22Rv1 (cell line): ENCODE measurements around the gene RIC1.

Experiments
- H3K27ac ChIP-seq: fragments of 450-650 bp; 2 replicates; pipeline ENCODE4 v1.5.1; 2017
- ZFX ChIP-seq: fragments of 450-650 bp; IDR thresholded peaks from 2 replicates; pipeline ENCODE4 v1.6.1; 2017; ENCODE audit warnings: antibody characterized with exemption, borderline replicate concordance
- TF ChIP-seq, protein P1 (sequence below): fragments of 450-650 bp; IDR thresholded peaks from 2 replicates; pipeline ENCODE4 v1.5.1; 2017; ENCODE audit warnings: mild to moderate bottlenecking

The RIC1 gene

GRCh38 chr9:5631026-5631425, 2.1 kb downstream of the RIC1 start:
- no peak overlapping the region for H3K27ac ChIP-seq

DNA sequence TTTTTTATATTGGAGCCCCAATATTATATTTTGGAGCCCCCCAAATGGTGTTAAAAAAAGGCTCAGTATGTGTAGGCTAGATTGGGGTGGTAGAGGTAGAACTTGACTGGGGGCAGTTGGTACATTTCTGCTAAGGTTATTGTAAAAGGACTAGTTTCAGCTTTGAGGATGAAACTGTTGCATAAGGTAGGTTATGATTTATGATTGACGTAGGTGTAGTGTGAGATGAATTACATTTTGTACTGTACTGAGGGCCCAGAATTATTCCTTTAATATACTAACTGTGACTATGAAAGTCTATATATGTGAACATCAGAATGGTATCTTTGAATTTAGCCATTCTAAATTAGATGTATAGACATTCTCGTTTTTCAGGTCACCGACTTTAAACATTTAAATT, 3.6 kb downstream of the RIC1 start:
- TF ChIP-seq, protein P1, sequence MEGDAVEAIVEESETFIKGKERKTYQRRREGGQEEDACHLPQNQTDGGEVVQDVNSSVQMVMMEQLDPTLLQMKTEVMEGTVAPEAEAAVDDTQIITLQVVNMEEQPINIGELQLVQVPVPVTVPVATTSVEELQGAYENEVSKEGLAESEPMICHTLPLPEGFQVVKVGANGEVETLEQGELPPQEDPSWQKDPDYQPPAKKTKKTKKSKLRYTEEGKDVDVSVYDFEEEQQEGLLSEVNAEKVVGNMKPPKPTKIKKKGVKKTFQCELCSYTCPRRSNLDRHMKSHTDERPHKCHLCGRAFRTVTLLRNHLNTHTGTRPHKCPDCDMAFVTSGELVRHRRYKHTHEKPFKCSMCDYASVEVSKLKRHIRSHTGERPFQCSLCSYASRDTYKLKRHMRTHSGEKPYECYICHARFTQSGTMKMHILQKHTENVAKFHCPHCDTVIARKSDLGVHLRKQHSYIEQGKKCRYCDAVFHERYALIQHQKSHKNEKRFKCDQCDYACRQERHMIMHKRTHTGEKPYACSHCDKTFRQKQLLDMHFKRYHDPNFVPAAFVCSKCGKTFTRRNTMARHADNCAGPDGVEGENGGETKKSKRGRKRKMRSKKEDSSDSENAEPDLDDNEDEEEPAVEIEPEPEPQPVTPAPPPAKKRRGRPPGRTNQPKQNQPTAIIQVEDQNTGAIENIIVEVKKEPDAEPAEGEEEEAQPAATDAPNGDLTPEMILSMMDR, result no peak
- TF ChIP-seq ZFX, result no peak
- no peak overlapping the region for H3K27ac ChIP-seq

More at GRCh38 chr9:5631026-5631425, 2.1 kb downstream of the RIC1 start:
- TF ChIP-seq, protein P1, result no peak
- TF ChIP-seq ZFX, result no peak

- no peak for TF ChIP-seq ZFX
- TF ChIP-seq, protein P1, result no peak
- H3K27ac ChIP-seq, result no peak overlapping the region
Observed at GRCh38 chr9:5633243-5633642, 4.3 kb downstream of the RIC1 start.

DNA sequence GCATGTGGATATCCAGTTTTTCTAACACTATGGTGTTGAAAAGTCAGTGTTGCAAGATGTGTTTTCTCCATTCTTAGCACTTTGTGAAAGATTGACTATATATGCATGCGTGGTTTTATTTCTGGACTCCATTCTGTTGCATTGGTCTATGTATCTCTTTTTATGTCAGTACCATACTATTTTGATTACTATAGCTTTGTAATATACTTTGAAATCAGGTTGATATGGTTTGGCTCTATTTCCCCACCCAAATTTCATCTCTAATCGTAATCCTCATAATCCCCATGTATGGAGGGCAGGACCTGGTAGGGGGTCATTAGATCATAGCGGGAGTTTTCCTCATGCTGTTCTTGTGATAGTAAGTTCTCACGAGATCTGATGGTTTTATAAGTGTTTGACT, 6.5 kb downstream of the RIC1 start:
- H3K27ac ChIP-seq, result no peak overlapping the region
- no peak for TF ChIP-seq ZFX
- TF ChIP-seq, protein P1, result no peak

GRCh38 chr9:5639816-5640215, 10.9 kb downstream of the RIC1 start:
- H3K27ac ChIP-seq, result no peak overlapping the region
- TF ChIP-seq, protein P1, result no peak
- no peak for TF ChIP-seq ZFX

DNA sequence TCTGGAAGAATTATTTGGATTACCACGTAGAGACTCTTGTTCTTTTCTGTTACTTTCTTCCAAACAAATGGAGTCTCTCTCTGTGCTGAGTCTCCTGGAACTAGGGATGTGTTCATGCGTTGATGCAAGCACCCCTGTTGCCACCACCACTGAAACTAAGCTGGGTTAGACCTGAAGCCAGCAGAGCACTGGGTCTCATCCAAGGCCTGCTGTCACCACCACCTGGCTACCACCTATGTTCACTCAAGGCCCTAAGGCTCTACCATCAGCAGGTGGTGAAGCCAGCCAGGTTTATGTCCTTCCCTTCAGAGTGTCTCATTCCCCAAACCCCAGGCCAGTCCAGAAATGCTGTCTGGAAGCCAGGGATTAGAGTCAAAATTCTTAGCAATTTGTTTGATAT, 13.3 kb downstream of the RIC1 start:
- TF ChIP-seq, protein P1, result no peak
- TF ChIP-seq ZFX, result no peak
- no peak overlapping the region for H3K27ac ChIP-seq

DNA sequence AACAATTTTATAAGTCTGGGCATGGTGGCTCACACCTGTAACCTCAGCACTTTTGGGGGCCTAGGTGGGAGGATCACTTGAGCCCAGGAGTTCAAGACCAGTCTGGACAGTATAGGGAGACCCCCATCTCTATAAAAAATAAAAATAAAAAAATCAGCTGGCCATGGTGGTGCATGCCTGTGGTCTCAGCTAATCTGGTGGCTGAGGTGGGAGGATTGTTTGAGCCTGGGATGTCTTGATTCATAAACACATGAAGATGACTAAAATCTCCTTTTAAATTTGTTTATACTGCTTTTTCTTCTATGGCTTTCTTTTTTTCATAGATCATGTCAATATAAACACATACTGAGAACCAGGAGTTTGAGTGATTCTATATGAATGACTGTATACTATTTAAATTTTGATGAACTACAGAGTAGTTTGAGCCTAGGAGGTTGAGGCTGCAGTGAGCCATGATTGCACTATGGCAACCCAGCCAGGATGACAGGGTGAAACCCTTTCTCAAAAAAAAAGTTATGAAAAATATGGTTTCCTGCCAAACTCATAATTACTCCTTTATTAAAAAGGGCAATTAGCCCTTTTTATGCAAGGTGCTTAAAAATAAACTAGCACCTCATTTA, 14.2 kb downstream of the RIC1 start:
- TF ChIP-seq, protein P1, result no peak
- TF ChIP-seq ZFX, result no peak
- no peak overlapping the region for H3K27ac ChIP-seq
